HG02870 (cell line): ENCODE measurements around the gene METAP1D.
"Not testable (repeated sequence)": the region's sequence is repeated elsewhere in the genome, so short reads cannot be mapped to it uniquely, and the experiment has no call there.

Source experiments
- ATAC-seq: cut with Tn5 transposase; IDR thresholded peaks from one replicate; pipeline ENCODE4 v1.9.1; 2021; ENCODE audit warnings: mild to moderate bottlenecking, moderate library complexity; ENCODE audit not compliant: unreplicated experiment

Gene METAP1D

DNA sequence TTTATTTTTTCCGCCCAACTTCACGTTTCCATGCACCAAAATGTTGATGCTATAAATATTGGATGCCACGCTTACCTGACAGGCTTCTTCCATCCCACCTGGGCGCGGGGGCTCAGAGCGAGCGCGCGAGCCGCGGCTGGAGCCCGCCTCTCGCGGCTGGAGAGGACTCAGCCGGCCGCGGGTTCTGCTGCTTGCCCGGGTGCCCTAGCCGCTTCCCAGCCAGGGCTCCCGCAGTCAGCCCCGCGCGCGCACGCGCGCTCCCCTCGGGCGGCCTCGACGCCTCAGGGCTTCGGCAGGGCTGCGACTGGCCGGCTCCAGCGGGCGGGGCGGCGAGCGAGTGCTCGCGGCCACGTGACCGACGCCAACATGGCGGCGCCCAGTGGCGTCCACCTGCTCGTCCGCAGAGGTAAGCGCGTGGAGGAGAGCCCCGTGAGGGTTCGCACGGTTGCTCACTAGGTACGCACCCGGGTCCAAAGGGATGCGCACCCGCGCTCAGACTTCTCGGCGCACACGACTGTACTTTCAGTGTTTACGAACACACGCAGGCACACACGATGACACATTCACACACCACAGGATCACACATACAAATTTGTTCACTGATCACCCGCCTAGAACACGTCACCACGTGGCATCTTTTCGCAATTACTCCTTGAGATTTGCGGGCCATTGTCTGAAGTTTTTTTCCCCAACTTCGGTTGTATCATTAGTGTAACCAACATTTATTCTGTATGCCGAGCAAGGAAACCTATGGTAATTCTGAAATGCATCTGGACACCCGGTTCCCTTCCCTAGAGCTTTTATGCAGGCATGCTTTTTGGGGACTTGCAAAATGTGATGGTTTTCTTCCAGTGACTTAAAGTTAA, at the start of gene METAP1D:
Gene METAP1D (plus strand): TSS at position 350 of the 866 bp plus-strand sequence. CDS start 17 bp downstream, at position 367.
- ATAC-seq, result peak; percentile 93

DNA sequence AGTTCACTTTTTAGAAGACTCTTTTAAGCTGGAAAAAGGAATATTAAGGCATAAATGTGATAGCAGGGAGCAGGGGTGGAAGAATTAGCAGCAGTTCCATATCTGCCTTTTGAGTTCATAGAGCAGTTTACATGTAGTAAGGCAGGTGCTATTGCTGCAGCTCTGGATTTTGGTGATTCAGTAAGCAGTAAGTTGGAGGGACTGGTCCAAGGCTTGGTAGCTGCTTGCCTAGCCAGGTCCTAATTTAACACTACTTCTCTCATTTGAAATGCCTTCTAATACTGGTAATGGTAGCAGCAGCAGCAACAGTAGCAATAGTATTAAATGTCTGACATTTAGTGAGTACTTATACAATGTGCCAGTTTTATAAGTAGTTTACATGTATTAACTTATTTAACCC, 47.5 kb upstream of the METAP1D start:
- ATAC-seq, result no peak

DNA sequence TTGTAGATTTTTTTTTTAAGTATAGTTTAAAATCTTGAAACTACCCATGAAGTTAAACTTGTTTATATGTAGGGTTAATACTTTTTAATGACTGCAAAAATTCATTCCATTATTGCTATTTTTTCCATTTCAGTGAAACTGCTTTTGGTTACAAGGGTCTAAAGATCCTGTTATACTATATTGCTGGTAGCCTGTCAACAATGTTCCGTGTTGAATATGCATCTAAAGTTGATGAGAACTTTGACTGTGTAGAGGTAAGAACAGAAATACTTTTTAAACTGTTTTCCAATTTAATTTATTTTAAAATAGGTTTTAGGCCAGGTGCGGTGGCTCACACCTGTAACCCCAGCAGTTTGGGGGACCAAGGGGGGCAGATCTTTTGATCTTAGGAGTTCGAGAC, 47.0 kb upstream of the METAP1D start:
- no peak for ATAC-seq

DNA sequence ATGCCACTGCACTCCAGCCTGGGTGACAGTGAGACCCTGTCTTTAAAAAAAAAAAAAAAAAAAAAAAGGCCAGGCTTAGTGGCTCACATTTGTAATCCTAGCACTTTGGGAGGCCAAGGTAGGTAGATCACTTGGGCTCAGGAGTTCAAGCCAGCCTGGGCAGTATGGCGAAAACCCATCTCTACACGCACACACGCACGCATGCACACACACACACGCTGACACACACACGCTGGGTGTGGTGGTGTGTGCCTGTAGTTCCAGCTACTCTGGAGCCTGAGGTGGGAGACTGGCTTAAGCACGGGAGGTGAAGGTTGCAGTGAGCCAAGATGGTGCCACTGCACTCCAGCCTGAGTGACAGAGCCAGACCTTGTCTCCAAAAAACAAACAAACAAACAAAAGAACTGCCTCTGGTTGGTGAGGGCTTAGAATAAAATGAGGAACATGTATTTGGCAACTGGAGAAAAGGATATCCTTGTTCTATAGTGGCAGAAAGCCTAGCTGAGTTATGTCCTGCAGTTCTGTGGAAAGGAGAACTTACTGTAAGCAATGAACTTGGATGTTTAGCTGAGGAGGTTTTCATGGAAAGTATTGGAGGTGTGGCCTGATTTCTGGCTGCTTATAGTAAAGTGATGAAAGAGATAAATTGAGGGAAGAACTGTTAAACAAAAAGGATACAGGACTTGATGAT, 43.5 kb upstream of the METAP1D start:
- ATAC-seq, result no peak

DNA sequence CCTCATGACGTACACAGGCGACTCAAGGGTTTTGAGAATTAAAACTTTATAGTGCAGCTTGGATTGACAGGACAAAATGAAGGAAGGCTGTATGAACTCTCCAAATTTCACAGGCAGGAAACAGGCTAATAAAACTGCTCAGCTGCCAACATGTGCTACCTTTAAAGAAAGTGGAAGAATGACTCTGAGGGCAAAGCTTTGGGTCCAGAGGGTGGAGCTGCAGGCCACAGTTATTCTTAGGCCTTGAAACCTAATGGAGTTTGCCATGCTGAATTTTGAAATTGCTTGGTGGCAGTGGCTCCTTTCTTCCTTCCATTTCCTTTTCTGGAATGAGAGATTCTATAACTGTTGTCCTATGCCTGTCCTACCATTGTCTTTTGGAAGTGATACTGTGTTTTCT, 42.7 kb upstream of the METAP1D start:
- ATAC-seq, result no peak

DNA sequence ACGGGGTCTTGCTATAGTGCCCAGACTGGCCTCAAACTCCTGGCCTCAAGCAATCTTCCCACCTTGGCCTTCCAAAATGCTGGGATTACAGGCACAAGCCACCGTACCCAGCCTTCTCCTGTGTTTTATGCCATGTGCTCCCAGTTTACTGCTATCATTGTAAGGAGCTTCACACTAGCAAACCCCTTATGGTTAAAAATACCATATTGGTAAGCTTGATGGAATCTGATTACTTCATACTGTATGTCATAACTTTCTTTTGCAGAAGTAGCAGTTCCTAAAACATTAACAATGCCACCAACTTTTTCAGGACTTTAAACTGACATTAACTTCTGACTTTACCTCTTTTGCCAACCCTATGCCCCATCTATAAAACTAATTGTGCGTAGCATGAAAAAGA, 41.3 kb upstream of the METAP1D start:
- ATAC-seq, result no peak

DNA sequence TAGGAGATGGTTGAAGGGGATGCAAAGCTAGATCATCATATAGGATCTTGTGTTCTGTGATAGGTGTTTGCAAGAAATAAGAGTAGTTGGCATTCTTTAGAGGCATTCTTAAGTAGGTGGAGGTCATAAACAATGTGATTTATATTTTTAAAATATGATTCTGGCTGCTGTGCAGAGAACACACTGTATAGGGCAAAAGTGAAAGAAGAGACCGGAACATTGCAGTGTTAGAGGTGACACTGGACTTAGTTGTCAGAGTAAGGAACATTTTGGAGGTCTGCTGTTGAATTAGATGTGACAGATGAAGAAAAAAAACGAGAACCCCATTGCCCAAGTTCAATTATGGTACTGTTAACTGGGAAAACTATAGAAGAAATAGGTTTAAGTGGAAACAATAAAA, 39.8 kb upstream of the METAP1D start:
- no peak for ATAC-seq

DNA sequence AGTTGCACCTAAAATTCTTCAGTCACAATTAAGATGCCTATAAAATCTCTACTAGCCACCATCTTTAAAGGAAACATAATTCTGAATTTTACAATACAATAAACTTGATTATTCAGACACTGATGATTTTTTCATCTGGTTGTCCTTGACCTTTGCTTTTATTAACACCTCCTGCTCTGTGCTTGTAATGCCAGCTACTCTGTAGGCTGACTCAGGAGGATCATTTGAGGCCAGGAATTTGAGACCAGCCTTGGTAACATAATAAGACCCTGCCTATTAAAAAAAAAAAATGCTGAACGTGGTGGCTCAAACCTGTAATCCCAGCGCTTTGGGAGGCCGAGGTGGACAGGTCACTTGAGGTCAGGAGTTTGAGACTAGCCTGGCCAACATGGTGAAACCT, 39.2 kb upstream of the METAP1D start:
- ATAC-seq, result no peak

DNA sequence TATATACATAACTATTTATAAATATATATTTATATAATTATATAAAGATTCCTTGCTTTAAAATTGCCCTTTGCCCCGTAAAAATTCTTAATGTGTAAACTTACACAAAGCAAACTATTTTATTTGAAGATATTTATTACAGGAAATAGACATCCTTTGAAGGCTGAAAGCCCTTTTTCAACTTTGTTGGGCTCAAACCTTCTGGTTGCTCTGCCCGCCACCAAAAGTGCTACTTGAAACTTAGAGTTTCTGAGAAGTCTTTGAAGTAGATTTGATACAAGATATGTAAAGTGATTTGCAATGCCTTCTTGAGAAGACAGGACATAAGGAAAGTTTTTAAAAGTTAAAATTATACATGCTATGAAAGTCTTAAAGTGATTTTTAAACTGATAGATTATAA, 36.6 kb upstream of the METAP1D start:
- ATAC-seq, result no peak

DNA sequence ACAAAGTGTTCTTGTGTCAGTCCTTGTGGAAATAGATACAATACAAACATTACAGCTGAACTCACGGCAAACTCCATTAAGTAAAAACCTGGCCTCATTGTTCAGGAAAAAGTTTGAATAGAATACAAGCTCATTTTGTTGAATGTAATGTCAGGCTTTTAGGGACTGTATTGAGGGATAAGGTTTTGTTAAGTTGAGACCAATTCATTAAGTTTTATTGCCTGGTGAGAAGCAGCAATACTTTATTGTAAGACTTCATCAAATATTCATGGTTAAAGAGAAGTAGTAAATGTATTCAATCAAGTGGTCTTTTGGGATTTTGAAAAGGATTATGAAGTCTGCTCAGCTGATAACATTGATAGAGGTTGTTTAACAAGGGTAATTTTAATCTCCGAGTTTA, 35.4 kb upstream of the METAP1D start:
- no peak for ATAC-seq

DNA sequence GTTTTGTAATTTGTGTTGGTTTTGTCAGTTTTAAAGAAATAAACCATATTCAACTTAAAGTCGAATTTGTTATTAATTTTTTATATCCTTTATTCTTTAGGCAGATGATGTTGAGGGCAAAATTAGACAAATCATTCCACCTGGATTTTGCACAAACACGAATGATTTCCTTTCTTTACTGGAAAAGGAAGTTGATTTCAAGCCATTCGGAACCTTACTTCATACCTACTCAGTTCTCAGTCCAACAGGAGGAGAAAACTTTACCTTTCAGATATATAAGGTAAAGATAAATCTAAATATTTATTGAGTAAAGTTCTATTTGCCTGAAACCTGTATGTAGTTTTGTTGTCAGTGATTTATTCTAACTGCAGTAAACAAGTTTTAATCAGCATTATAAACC, 34.5 kb upstream of the METAP1D start:
- no peak for ATAC-seq

DNA sequence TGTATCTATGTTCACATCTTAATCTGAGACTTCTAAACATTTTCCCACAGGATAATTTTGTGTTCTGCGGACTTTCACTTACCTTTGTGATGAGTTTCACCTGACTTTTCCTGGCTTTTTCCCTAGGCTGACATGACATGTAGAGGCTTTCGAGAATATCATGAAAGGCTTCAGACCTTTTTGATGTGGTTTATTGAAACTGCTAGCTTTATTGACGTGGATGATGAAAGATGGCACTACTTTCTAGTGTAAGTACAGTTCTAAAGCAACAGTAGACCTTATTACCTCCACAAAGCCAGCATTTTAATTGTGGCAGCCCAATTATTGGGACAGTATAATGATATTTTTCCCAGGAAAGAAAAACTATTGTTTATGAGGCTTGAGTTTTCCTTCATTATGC, 34.1 kb upstream of the METAP1D start:
- no peak for ATAC-seq

DNA sequence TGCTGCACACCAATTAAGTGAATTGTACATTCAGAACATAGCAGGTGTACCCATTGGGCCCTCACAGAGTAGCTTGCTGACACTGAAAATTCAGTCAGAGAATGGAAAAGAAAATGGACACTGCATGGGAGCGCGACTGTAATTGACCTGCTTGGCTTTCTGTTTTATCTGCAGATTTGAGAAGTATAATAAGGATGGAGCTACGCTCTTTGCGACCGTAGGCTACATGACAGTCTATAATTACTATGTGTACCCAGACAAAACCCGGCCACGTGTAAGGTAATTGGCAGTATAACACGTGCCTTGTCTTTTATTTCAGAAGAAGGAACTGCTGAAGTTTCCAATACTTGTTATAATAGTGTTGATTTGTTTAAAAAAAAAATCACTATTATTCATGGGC, 33.5 kb upstream of the METAP1D start:
- no peak for ATAC-seq

DNA sequence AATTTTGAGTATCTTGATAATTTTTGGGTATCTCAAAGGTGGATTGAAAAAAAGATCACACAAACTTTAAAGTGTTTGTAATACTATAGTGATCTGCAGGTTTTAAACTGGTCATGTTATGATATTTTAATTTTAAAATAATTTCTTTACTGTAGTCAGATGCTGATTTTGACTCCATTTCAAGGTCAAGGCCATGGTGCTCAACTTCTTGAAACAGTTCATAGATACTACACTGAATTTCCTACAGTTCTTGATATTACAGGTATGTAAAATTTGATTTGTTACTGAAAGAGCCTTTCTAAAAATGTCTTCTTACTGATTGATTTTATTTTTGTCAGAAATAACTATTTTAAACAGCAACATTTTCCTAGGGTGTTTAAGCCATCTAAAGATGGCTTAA, 33.1 kb upstream of the METAP1D start:
- ATAC-seq, result no peak

DNA sequence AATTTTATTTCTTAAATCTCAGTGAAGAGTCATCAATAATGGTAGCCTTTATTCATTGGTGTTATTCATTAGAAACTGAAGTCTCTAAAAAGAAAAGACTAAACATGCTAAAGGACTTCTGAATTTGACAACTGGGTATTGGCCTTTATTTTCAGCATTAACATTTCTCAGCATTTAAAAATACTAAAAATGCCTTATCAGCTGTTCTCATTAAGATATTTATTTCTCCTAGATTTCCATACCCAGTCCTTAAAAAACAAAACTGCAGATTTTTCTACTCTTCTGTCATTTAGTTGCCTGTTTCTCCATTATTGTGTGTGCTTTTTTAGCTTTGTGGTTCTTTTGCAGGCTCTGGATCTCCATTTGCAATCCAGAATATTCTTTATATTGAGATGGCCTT, 31.2 kb upstream of the METAP1D start:
- ATAC-seq, result no peak

DNA sequence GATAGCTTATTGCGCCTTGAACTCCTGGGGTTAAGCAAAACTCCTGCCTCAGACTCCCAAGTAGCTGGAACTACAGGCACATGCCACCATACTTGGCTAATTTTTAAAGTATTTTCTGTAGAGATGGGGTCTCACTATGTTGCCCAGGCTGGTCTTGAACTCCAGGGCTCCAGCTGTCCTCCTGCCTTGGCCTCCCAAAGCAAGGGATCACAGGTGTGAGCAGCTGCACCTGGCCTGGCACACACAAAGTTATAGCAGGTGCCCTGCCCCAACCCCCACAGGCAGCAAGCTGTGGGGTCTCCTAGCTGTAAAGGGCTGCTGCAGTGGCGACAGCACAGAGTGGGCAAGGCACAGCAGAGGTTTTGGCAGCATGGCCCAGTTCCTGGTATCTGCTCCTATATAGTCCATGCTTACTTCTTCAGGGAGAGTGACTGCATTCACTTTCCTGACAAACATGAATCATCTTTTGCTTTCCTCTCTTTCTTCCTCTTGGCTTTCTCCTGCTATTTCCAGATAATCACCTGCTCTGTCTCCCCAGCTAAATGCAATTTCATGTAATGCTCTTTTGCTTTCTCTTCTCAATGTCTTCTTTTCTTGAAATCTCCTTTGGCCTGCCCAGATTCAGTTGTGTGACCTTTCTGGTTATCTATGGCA, 27.3 kb upstream of the METAP1D start:
- no peak for ATAC-seq

DNA sequence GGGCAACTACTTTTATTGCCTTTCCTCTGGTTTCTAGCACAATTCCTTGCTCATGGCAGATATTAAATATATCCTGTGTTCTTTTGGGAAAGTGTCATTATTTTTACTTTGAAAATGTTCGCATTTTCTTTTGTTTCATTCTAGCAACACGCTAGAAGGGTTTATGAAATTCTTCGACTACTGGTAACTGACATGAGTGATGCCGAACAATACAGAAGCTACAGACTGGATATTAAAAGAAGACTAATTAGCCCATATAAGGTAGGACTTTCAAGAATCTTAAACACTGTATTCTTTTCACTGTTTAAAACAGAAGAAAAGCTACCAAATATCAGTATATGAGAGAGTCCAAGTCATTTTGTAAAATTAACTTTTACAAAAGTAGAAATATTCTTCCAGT, 20.6 kb upstream of the METAP1D start:
- no peak for ATAC-seq

DNA sequence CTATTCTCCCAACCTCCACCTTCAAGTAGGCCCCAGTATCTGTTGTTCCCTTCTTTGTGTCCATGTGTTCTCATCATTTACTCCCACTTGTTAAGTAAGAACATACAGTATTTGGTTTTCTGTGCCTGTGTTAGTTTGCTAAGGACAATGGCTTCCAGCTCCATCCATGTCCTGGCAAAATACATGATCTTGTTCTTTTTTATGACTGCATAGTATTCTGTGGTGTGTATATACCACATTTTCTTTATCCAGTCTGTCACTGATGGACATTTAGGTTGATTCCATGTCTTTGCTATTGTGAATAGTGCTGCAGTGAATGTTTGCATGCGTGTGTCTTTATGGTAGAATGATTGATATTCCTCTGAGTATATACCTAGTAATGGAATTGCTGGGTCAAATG, 15.8 kb upstream of the METAP1D start:
- ATAC-seq, result not testable (repeated sequence)

DNA sequence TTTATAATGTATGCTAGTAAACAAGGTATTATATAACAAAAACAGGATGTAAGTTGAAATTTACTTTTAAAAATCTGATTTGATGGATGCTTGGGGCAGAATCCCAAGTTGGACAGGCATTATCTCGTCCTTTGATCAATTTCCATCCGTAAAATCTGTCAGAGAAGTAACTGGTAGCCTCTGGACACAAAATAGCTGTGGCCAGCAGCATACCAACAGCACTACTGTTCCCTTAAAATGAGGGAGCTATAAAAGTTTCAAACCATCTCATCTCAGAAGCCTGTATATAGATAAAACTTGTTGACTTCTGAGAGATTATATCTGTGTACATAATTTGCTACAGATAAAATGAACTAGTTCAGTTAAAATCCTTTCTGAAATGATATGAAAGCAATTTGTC, 14.7 kb upstream of the METAP1D start:
- no peak for ATAC-seq

DNA sequence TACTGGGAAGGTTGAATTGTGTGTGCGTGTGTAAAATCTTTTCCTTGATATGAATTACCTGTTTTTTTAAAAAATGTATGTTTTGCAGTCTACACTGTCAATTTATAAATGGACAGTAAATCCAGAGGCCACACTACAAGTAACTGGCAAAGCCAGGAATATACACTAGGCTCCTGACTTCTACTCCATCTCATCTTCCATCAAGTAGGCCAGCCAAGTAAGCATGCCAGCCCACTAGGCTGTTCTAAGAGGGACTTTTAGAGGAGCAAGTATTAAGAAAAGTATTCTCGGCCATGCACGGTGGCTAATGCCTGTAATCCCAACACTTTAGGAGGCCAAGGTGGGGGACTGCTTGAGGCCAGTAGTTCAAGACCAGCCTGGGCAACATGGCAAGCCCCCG, 13.0 kb upstream of the METAP1D start:
- ATAC-seq, result no peak

DNA sequence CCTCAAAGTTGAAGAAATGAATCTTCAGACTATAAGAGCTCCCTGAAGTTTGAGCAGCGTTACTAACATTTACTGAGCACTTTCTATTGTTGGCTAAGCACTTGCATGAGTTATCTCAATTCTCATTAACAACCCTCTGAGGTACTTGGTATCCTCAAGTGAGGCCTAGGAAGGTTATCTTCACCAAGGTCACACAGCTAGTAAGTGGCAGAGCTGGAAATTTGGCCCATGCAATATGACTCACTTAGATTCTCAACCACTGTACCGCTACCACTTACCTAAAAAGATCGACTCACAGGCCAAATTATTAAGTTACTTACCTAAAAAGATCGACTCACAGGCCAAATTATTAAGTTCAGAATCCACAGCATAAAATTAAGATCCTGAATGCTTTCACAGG, 8.7 kb upstream of the METAP1D start:
- no peak for ATAC-seq

DNA sequence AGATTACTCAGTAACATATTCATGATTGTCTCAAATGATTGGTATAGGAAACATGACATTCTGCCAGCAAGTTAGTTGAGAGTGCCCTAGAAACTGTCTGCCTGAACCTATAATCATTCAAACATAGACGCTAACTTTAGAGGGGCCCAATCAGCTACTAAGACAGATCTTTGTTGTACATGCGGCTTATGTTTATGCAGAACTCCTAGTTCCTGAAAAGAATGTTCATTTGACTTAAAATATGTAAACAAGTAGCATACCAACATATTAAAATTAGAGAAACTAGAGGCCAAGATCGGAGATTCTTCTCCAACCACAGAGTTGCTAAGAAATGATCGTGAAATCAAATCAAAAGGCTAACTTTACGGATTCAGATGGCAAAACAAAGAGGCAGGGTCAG, 4.2 kb upstream of the METAP1D start:
- ATAC-seq, result no peak
